PC-9 (cell line): ENCODE data around the gene RPTOR. TPM values are rescaled to one million over a fixed set of nuclear protein-coding genes. Genes with fewer than 3 reads are reported as not detected.
A peak's percentile ranks its signal among the peaks of the same experiment; 100 is the strongest.

Source experiments
- BruUV-seq: library from RNA; stranded (reverse); fragments of 400-500 nt; replicated peaks from 2 replicates; lab custom pipeline; 2021; lab: Mats Ljungman, UMichigan
- CTCF ChIA-PET: fragments of 300-600 bp; sonication (Branson Sonifier 250); formaldehyde crosslinking; loops from one replicate; lab custom pipeline; 2022; ENCODE audit warnings: antibody characterized with exemption; lab: Charles Lee
- POLR2A ChIA-PET: fragments of 300-600 bp; sonication (Branson Sonifier 250); formaldehyde crosslinking; loops from one replicate; lab custom pipeline; 2022; ENCODE audit warnings: antibody characterized with exemption; ENCODE audit not compliant: unreplicated experiment; lab: Charles Lee
- DNase-seq, 2 experiments: peaks; one replicate each; pipeline versions ENCODE4 v3.0.0 to v3.0.0-alpha.2; 2015 to 2022; ENCODE audit warnings: mixed read lengths in 1 of 2
- H2AFZ ChIP-seq: fragments of 200-600 bp; sonication (generic); 2 replicates; pipeline ENCODE4 v1.8.1; 2017; ENCODE audit warnings: antibody characterized with exemption
- H3F3A ChIP-seq: fragments of 200-600 bp; sonication (generic); 2 replicates; pipeline ENCODE4 v1.8.1; 2017; ENCODE audit warnings: antibody characterized with exemption, mild to moderate bottlenecking, low read depth; ENCODE audit not compliant: insufficient read depth
- H3K27ac ChIP-seq: fragments of 200-600 bp; sonication (generic); 2 replicates; pipeline ENCODE4 v1.6.1; 2016; ENCODE audit warnings: mixed run types
- H3K27me3 ChIP-seq: fragments of 200-600 bp; sonication (generic); 2 replicates; pipeline ENCODE4 v1.6.1; 2016; ENCODE audit warnings: low read depth, mixed run types; ENCODE audit not compliant: insufficient read depth
- H3K36me3 ChIP-seq: fragments of 200-600 bp; sonication (generic); 2 replicates; pipeline ENCODE4 v1.6.1; 2016; ENCODE audit warnings: low read depth, mixed run types
- H3K4me1 ChIP-seq: fragments of 200-600 bp; sonication (generic); replicated peaks from 2 replicates; pipeline ENCODE4 v1.6.1; 2016; ENCODE audit warnings: mixed run types; ENCODE audit not compliant: insufficient read depth
- H3K4me2 ChIP-seq: fragments of 200-600 bp; sonication (generic); 2 replicates; pipeline ENCODE4 v1.6.1; 2017; ENCODE audit warnings: mixed run types
- H3K4me3 ChIP-seq: fragments of 200-600 bp; sonication (generic); 2 replicates; pipeline ENCODE4 v1.6.1; 2016; ENCODE audit warnings: mixed run types
- H3K79me2 ChIP-seq: fragments of 200-600 bp; sonication (generic); 2 replicates; pipeline ENCODE4 v1.6.1; 2017; ENCODE audit warnings: low read depth, mixed run types
- H3K9me2 ChIP-seq: fragments of 200-600 bp; sonication (generic); 2 replicates; pipeline ENCODE4 v1.8.1; 2017; ENCODE audit warnings: mild to moderate bottlenecking; ENCODE audit not compliant: insufficient read depth
- H3K9me3 ChIP-seq: fragments of 200-600 bp; sonication (generic); 2 replicates; pipeline ENCODE4 v1.8.1; 2016; ENCODE audit warnings: low read depth; ENCODE audit not compliant: insufficient read depth
- H4K20me1 ChIP-seq: fragments of 200-600 bp; sonication (generic); 2 replicates; pipeline ENCODE4 v1.8.1; 2017; ENCODE audit not compliant: insufficient read depth
- CTCF ChIP-seq: fragments of 200-600 bp; sonication (generic); conservative IDR thresholded peaks from 2 replicates; pipeline ENCODE4 v1.6.1; 2017; ENCODE audit warnings: mixed run types, antibody characterized with exemption, mild to moderate bottlenecking, moderate library complexity
- EZH2 ChIP-seq: fragments of 200-600 bp; sonication (generic); IDR thresholded peaks from 2 replicates; pipeline ENCODE4 v1.8.0; 2017; ENCODE audit warnings: antibody characterized with exemption, low read depth
- intact Hi-C: fragments of 100-400 bp; cut with micrococcal nuclease; formaldehyde crosslinking; loops from one replicate; pipeline ENCODE4 v1.10.0; 2022; ENCODE audit not compliant: unreplicated experiment
- total RNA-seq: library from RNA; stranded (reverse); gene quantifications from 2 replicates; pipeline ENCODE4 v1.2.3, GENCODE V29; 2021

The RPTOR gene
- total RNA-seq, 1 experiment from 2014 or later, result 50.8 TPM

GRCh38 chr17:80604670-80605010 lies 60.0 kb downstream of the RPTOR start:
- Histone ChIP-seq H3K79me2 (peaks cover 54% of the 10 kb centered on the region), H4K20me1 (peaks cover 25% of the 10 kb centered on the region), H3K36me3 (no peaks in the 10 kb centered on the region), H2AFZ (no peak overlapping the region), H3K27ac (no peak overlapping the region), H3K4me1 (0 out of 2 replicates have a peak, but pooled peaks cover 6% of the 10 kb centered on the region), H3F3A (0 out of 2 replicates have a peak, but pooled peaks cover 3% of the 10 kb centered on the region), H3K4me3 (no peak overlapping the region), H3K27me3 (no peaks in the 10 kb centered on the region), H3K4me2 (no peak overlapping the region), H3K9me3 (no peaks in the 10 kb centered on the region), H3K9me2 (no peaks in the 10 kb centered on the region)
- intact Hi-C loops, result no loop called here
- ChIA-PET CTCF (interaction anchor here (0.6 kb wide), 1 partner anchor 880 kb away, joined by 5 read pairs; no protein-coding TSS in a partner anchor), POLR2A (no interaction called here)
- BruUV-seq, result no TSS peak
- no peak for DNase-seq
- TF ChIP-seq EZH2 (no peak), CTCF (no peak)

- Histone ChIP-seq H3K79me2 (peaks cover 56% of the 10 kb centered on the region), H3K4me3 (no peak overlapping the region), H4K20me1 (peaks cover 25% of the 10 kb centered on the region), H3K36me3 (no peaks in the 10 kb centered on the region), H3K4me2 (peak overlapping the region; percentile 26; the same call in 1 of the 2 replicates), H3K27ac (no peak overlapping the region), H3K27me3 (no peaks in the 10 kb centered on the region), H2AFZ (no peak overlapping the region), H3K9me2 (no peaks in the 10 kb centered on the region), H3K4me1 (0 out of 2 replicates have a peak, but pooled peaks cover 6% of the 10 kb centered on the region), H3F3A (0 out of 2 replicates have a peak, but pooled peaks cover 3% of the 10 kb centered on the region), H3K9me3 (no peaks in the 10 kb centered on the region)
- peak; percentile 64 to 85 for DNase-seq
- intact Hi-C loops, result no loop called here
- ChIA-PET POLR2A (interaction anchor here (0.6 to 0.7 kb wide), 2 partner anchors 19 to 1716 kb away, joined by 7 to 10 read pairs; no protein-coding TSS in a partner anchor), CTCF (interaction anchor here (0.6 kb wide), 1 partner anchor 42 kb away, joined by 3 read pairs; no protein-coding TSS in a partner anchor)
- TF ChIP-seq CTCF, result no peak
- no TSS peak for BruUV-seq
These were observed 60.9 kb downstream of the RPTOR start for GRCh38 chr17:80605326-80606066.

- Histone ChIP-seq H2AFZ (no peak overlapping the region), H3K4me1 (0 out of 2 replicates have a peak, but pooled peaks cover 6% of the 10 kb centered on the region), H4K20me1 (peaks cover 27% of the 10 kb centered on the region), H3K27ac (no peak overlapping the region), H3K79me2 (peaks cover 58% of the 10 kb centered on the region), H3K9me3 (no peaks in the 10 kb centered on the region), H3K4me3 (no peak overlapping the region), H3F3A (0 out of 2 replicates have a peak, but pooled peaks cover 3% of the 10 kb centered on the region), H3K9me2 (no peaks in the 10 kb centered on the region), H3K27me3 (no peaks in the 10 kb centered on the region), H3K4me2 (no peak overlapping the region), H3K36me3 (no peaks in the 10 kb centered on the region)
- BruUV-seq, result no TSS peak
- ChIA-PET CTCF (no interaction called here), POLR2A (no interaction called here)
- DNase-seq, result no peak
- intact Hi-C loops, result no loop called here
- TF ChIP-seq EZH2, result no peak
- no peak for TF ChIP-seq CTCF
These were observed 63.7 kb downstream of the RPTOR start for GRCh38 chr17:80608326-80608725.
